Activated CD4-positive, alpha-beta T cell treated with anti-CD3 and anti-CD28 coated beads, Interleukin-2, Interleukin-4, amounts not matched to agents 100 ng/mL and 50 ng/mL, durations not matched to agents 16 hours and 8 hours (primary cell): ENCODE measurements around the gene NAIF1.

ENCODE experiments used
- DNase-seq: peaks from one replicate; pipeline ENCODE4 v3.0.0-alpha.2; 2020; ENCODE audit warnings: low spot score

NAIF1 gene

DNA sequence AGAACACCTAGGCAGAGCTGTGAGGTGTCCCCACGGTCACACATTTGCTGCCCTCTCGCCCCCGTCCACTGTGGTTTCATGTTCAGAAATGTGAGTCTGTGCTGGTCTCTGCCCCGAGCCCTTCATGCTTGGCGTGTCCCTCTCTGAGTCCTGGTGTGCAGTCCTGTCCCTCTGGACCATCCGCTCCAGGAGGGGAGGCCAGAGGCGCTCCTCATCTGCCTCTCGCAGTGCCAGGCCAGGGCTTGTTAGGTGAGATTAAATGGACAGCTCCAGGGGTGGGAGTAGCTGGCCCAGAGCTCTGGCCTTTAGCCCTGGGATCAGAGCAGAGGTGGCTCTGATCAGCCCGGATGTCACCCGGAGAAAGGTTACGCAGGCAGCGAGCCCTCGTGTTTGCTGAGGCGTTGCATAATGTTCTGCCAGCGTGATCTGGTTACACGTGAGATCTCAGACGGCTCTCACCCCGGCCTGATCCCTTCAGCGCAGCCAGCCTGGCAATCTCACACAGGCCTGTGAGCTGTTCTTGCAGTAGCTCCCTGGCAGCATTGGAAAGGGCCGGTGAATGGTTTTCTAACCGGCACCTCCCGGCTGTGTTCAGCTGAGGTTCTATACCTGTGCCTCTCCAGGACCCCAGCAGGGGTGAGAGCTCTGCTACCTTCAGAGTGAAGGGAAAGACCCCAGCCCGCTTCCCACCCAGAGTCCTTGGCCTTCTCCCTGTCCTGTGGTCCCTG, 35.9 kb upstream of the NAIF1 start:
- no peak for DNase-seq

DNA sequence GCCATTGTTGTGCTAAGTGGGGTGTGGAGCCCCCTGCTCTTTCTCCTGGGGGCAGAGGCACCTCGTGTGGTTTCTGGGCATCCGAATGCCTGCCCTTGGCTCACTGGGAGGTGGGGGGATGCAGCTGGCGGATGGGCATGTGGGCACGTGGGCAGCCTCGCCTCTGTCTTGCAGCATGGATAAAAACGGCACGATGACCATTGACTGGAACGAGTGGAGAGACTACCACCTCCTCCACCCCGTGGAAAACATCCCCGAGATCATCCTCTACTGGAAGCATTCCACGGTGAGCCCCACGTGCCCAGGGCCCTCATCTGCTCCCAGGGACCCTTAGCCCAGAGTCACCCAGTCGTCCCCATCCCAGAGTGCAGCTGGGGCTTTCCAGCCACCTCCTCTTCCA, 35.1 kb upstream of the NAIF1 start:
- DNase-seq: no peak

DNA sequence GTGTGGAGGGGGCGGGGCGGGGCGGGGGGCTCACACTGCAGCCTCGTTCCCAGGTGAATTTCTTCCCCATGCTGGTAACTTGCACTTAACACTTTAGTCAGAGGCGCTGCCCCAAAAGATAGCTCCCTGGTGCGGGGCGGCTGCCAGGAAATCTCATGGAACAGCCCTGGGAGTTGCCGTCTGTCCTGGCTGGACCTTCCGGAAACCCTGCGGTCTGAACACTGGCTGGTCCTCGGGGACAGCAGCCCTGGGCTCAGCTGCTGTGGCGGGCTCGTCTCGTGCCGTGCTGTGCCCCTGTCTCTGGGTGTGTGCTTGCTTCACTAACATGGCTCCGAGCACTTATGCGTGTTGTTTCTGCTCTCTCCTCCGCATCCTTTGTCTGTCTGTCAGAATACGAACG, 34.6 kb upstream of the NAIF1 start:
- no peak for DNase-seq

DNA sequence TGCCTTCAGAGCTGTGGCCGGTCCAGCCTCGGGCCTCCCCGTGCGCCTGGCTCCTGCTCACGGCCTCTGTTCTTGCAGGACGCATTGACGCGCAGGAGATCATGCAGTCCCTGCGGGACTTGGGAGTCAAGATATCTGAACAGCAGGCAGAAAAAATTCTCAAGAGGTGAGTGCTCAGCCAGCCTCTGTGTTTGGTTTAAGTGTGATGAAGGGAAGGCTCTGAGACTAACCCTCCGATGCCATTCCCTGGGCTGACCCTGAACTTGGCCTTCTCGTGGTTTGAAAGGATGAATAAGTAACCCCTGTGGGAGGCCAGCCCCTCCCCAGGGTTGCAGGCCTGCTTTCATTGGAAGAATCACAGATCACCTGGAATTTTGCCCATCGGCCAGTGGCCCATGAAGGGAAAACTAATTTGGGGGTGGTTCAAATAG, 34.1 kb upstream of the NAIF1 start:
- no peak for DNase-seq

DNA sequence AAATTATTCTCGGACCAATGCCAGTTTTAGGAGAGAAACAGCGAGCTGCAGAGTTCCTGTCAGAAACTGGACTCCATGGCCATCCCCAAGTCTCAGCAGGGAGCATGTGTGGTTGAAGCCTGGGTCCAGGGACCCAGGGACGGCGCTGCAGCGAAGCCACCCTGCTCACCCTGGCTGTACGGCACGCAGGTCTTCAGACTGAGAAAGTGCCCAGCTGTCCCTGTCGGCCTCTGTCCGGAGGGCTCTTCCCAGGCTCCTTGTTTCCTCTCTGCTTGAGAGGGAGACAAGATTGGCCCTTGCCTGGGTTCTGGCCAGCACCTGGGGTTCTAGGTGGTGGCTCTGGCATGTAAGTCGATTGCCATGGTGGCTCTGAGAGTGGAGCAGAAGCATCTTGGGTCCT, 33.5 kb upstream of the NAIF1 start:
- no peak for DNase-seq

DNA sequence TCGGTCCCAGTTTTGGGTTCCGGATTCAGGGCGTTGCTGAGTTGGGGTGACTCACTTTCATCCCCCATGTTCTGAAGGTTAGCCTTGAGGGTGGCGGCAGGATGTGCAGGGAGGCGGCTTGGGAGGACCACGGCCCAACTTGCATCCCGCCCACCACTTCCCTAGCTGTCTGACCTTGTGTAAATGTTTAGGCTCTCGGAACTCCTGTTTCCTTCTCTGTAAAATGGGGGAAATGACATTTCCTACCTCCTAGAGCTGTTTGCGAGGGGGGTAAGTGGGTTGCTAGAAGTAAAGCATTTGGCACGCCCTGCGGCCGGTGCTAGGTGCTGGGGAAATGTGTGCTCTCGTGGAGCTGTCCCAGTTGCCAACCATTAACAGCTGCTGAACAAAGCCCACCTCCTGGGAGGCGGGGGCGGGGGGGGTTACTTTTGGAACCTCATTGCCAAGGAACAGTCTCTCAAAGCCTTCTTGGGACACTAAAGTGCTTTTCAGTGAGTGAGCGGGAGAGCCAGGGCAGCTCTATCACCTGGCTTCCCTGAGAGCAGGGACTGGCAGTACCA, 32.9 kb upstream of the NAIF1 start:
- DNase-seq: no peak

DNA sequence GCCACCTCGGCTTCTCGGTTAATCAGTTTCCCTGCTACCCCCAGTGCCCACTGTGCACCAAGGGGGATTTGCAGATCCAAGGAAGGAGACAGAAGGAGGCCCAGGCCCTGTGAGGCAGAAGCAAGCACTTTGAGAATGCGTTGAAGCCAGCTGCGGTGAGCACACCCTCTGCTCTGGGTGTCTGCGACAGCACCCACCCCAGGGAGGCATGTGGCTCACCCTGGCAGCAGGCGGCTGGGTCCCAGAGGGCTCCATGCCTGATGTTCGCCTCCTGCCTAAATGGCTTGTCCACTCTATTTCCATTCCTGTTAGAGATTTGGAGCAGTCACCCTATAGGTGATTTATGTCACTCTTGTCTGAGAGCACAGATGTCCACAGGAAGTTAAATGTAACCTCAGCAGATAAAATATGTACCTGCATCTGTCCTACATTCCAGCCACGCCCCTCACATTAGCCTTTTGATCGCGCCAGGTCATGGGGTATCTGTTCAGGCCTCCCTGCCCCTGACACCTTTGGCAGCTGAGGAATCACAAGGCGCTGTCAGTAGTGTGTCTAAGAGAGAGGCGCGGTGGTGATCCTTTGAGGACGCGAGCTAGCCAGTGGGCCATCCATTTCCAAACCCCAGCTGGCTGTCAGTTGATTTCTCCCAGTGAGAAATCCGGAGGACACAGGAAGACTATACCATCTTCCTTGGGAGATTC, 32.3 kb upstream of the NAIF1 start:
- no peak for DNase-seq

DNA sequence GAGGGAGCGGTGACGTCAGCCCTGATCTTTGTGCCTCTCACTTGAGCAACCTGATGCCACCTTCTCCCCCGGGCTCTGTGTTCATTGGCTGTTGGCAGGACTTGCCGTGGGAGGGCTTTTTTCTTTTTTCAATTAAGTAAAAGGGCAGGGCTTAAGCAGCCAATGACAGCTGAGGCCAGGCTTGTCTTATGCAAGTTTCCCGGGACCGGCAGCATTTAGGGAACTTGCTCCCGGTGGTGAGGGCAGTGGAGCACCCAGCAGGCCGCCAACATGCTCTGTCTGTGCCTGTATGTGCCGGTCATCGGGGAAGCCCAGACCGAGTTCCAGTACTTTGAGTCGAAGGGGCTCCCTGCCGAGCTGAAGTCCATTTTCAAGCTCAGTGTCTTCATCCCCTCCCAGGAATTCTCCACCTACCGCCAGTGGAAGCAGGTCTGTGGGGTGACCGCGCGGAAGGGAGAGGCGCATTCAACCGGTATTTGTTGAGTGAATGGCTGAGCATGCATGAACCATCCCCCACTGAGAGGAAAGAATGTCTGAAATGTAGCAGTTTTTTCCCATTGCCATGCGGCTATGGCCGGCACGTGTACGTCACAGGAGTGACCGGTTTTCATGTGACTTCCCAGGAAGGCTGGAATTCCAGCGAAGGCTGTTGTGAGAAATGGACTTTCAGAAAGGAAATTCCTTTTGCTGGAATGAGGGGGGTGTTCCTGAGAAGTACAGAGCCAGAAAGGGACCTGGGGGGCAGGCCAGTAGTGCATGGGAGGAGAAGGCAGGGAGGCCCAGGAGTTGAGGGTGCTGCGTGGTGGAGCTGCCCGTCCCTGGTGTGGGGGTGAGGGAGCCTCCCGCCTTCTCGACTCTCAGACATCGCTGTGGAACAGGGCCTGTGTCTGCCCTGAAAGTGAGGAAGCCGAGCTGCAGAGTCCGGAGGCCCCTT, 31.4 kb upstream of the NAIF1 start:
- no peak for DNase-seq

DNA sequence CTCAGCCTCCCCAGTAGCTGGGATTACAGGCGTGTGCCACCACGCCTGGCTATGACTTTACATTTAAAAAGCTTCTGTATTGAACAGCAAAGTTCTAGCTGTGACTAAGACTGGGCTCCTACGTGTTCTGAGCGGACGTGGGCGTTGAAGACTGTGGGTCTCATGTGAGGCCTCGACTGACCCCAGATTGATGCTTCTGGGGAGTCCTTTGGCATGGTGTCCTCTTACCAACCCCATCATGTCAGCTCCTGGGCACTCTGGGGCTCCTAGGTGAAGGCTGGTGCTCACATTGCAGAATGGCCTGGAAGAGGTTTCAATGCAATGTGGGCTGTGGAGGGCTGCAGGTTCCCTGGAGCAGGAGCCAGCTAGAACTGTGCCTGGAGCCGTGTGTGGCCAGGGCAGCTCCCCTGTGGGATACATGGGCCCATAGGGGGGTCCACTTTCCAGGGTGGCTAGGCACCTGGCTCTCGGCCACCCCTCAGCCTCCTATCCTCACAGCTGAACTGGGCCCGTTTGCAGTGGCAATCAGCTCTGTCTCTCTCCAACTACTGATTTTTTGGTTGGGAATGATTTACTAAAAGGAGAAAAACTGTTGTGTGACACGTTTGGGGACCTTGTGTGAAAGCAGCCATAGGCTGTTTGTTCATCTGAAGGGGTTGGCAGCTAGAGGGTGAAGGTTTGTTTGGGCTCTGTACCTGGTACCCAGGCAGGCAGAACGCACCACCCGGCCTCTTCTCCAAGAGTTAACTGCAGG, 30.6 kb upstream of the NAIF1 start:
- DNase-seq: no peak

DNA sequence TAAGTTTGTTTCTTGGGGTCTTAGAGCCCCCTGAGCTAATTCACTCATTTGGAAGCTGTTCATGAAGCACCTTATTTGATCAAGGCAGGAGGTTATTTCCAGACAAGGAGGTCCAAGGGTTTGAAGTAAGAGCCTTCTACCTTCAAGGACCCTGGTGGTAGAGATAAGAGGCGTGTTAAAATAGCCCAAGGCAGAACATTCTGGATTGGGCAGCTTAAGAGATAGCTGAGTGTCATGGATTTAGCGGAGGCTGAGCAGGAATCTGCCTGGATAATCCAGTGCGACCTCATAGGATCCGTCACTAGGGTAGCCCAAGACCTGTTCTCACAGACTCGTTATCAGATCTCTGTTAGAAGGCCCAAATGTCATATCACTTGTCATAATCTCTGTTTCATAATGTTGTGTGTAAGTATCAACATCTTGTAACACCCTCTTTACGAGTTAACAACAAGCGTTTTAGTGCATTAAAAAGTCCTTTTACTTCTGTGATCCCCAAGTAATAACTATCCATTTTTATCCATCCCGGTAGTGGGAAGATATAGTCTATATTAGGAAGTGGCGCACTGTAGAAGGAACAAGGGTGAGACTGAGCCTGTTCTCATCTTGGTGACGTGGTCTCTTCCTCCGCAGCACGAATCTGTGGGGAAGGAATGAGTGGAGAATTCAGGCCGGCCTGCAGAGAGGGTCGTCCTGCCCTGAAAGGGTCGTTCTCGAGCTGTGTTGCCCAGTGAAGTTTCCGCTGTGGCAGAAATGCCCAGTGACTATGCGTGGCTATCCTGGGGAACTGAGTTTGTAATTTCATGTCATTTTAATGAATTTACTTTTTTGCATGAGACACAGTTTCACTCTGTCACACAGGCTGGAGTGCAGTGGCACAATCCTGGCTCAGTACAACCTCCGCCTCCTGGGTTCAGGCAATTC, 29.8 kb upstream of the NAIF1 start:
- no peak for DNase-seq

DNA sequence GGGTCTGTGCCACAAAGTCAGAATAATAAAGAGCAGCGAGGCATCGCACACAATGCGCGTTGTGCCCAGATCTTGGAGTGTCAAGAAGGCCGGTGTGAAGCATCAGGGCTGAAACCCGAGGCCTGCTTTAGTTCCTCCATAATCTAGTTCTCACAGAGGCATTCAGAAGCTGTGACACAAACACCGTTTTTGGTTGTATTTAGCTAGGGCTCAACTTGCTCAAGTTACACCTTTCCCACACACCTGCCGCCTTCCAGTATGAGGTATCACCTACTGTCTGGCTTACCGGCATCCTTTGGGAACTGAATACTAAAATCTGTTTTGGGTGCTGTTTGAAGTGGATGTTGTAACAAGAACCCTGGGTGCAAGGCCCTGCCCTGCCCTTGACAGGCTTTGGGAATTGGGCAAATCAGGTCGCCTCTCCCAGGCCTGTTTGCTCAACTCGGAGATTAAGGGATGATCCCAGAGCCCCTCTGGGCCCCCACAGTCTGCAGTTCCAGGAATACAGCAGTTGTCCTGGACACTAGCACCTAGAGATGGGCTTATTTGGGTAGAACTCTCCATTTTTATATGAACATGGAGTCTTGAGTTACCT, 27.9 kb upstream of the NAIF1 start:
- no peak for DNase-seq

DNA sequence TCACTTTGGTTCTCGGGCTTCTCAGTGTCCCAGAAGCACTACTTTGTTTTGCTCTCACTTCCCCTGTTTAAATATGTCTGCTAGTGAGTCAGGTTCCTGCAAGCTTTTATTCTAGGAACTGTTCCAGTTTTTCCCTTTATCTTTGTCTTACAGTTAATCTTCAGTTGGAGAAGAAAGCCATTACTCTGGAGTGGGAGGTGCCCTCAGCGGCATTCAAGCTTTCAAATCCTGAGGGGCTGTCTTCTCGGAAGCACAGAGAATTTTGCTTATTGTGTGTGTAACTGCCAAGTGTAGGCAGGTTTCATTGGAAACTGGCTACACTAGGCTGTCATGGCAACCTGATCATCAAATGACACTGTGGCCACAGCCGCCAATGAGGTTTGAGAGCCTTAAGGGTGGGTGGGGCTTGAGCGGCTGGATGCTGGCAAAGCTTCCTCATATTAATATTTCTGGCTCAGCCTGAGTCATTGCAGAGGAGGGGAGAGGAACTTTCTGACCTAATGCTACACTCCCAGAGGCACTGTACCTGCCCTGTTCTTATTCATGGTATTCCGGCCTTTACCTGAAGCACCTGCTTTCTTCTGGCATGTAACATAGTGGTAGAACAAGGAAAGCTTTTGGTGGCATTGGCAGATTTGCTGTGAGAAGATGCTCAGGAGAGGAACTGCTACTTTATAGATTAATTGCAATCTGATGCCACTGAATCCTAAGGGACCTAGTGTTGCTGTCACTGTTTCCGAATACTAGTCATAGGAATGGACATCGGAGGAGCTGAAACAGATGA, 27.2 kb upstream of the NAIF1 start:
- peak; percentile 85 for DNase-seq

DNA sequence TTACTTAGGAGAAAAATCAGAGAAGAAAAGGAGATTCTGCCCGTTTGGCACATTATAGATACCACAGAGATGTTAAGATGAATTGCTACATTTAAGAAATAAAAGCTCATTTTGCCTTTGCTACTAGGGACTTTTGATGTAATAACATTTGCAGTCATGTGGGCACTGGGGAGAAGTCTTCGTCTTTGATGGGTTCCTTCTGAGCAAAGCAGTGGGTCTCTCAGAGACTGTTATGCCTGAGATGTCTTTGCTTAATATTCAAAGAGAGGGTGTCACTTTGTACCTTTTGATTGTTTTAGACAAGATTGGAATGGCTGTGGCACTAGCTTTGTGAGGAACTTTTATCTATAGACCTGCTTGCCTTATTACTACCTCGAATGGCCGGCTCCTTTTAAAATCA, 25.9 kb upstream of the NAIF1 start:
- no peak for DNase-seq

DNA sequence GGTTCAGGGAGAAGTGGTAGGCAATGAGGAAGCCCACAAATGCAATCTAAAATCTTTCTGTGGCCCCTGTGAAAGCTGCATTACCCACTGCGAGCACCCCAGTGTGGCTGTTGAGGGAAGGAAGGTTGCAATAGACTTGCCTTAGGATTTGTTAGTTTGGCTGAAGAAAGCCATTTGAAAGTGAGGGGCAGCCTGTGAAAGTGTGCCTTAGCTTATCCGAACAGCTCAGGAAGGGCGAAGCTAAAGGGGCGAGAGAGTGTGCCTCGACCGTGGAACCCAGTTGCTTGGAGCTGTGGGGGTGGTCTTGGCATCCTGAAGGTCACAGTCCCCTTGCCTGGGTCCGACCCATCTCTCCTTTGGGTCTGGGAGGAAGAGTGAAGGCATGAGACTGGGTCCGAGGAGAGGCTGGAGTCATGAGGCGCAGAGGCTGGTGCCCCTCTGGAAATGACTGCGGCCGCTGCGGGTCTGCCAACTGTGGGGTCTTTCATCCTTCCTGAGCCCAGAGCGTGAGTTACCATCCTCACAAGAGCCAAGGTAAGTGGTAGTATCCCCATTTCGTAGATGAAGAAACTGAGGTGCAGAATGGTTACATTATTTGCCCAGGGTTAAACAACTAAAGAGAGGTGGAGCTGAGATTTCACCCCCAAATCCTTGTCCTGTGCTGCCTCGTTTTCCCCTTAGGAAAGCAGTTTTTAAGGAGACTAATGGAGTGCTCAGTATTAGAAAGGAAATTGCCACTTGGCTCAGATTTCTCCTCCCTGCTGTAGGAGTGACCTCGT, 25.3 kb upstream of the NAIF1 start:
- DNase-seq: no peak

DNA sequence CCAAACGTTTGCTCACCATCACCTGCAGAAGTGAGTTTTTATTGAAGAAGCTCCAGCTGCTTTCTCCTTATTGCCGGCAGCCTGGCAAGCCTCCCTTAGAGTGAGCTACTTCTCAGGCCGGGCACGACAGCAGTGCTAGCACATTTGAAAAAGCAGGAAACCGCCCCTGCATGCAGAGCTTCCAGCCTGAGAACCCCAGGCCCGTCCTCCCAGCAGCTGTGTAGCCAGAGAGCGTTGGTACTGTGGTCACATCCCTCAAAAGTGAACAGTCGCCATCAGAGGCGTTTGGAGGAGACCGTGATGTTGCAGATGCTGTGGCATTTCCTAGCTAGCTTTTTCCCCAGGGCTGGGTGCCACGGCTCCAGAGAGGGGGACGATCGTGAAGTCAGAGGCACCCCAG, 24.5 kb upstream of the NAIF1 start:
- no peak for DNase-seq

DNA sequence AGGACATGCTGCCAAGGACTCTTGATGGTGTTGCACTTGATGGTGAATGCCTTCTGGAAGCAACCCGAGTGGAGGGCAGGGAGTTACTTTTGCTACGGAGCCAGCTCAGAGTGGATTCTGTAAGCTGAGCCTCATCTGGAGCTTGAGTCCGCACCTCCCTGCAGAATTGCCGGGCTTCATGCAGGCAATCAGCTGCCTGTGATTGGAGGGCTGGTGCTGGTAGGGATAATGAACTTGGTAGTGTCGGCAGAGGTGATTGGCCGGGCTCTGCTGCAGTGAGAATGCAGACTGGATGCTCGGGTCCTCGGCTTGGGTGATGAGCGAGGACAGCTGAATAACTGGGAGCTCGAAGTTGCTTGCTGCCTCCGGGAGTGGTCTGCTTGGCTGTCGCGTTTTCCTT, 24.0 kb upstream of the NAIF1 start:
- no peak for DNase-seq

DNA sequence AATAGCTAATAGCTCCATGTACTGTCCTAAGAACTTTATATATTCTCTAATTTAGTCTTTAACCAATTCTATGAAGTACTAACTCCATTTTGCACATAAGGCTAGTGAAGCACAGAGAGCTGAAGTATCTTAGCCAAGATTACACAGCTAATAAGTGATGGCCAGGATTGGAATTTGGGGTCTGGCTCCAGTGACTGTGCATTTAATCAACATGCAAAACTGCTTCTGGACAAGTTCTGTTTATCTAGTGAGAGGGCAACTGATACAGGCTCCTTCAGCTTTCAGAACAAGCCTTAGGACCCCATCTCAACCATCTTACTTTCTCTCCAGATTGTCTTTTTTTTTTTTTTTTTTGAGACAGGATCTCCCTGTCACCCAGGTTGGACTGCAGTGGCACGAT, 22.2 kb upstream of the NAIF1 start:
- DNase-seq: no peak

DNA sequence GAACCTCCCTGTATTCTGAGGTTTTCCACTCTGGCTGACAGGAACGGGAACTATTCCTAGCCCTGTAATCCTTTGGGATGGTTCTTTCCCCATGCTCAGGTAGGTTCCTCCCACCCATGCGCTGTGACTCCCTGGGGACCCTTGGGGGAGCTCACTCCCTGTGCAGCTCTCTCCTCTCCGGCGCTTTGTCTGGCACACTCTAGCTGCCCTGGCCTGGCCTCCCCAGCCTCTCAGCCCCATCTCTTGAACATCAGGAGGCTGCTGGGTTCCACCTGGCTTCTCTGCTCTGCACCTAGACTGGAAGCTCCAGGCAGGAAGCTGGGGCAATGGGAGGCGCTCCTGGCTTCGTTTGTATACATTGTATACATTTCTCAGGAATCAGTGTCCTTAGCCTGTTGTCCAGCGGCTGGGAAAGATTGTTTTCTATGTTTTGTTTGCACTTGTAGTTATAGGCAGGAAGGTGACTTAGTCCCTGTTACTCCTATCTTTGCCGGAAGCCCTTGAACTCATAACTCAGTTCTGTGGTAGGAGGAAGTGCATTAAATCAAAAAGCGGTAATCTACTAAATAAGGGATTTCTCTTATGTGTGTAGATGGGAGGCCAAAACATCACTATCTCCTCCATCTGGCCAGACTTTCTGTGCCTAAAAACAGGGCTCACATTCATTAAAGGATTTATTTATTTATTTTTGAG, 21.3 kb upstream of the NAIF1 start:
- no peak for DNase-seq
